Endothelial cell of umbilical vein (primary cell): ENCODE measurements around the gene RAC2. TPM values are rescaled to one million over a fixed set of nuclear protein-coding genes. Genes with fewer than 3 reads are reported as not detected.

ENCODE experiments used
- BruUV-seq: library from RNA; stranded (reverse); fragments of 400-500 nt; replicated peaks from 2 replicates; lab custom pipeline; 2021; lab: Mats Ljungman, UMichigan
- CTCF ChIA-PET: fragments of 300-600, 350-600 bp; sonication (Branson Sonifier 250); formaldehyde crosslinking; loops from one replicate; lab custom pipeline; 2021; ENCODE audit warnings: antibody characterized with exemption, inconsistent platforms; lab: Charles Lee
- POLR2A ChIA-PET: fragments of 300-600, 350-600 bp; sonication (Branson Sonifier 250); formaldehyde crosslinking; loops from one replicate; lab custom pipeline; 2021; ENCODE audit warnings: antibody characterized with exemption, inconsistent platforms; lab: Charles Lee
- DNase-seq: peaks from one replicate; pipeline ENCODE4 v3.0.0-alpha.2; 2011; ENCODE audit warnings: low read depth, low spot score
- FAIRE-seq: peaks from 2 replicates; lab custom pipeline; 2011; peaks lifted over from hg19 to GRCh38; lab: Jason Lieb, UNC
- H2AFZ ChIP-seq: 2 replicates; pipeline ENCODE4 v1.6.0; 2012; ENCODE audit warnings: low read depth, low read length, control low read depth, inconsistent platforms
- H3K27ac ChIP-seq: 2 replicates; pipeline ENCODE4 v1.5.1; 2011; ENCODE audit warnings: low read depth, mild to moderate bottlenecking, control low read depth, low read length, moderate library complexity; ENCODE audit not compliant: insufficient read depth
- H3K27me3 ChIP-seq, 2 experiments: 2 replicates each; pipeline versions ENCODE4 v1.6.0 to v1.6.1; 2011; ENCODE audit warnings: low read length in 2 of 2, mixed read lengths in 1 of 2; ENCODE audit not compliant: control insufficient read depth in 2 of 2, insufficient read depth in 2 of 2
- H3K36me3 ChIP-seq, 2 experiments: 2 replicates in 1 of 2; 3 replicates in 1 of 2; pipeline ENCODE4 v1.5.1; 2011; ENCODE audit warnings: low read length in 2 of 2, mild to moderate bottlenecking in 1 of 2, moderate library complexity in 1 of 2; ENCODE audit not compliant: control insufficient read depth in 2 of 2, insufficient read depth in 2 of 2; ENCODE audit errors: extremely low read depth in 1 of 2
- H3K4me1 ChIP-seq: 3 replicates; pipeline ENCODE4 v1.5.1; 2011; ENCODE audit warnings: mild to moderate bottlenecking, low read length; ENCODE audit not compliant: control insufficient read depth, insufficient read depth; ENCODE audit errors: extremely low read depth
- H3K4me2 ChIP-seq: 2 replicates; pipeline ENCODE4 v1.6.1; 2011; ENCODE audit warnings: low read length, control low read depth, mixed read lengths; ENCODE audit not compliant: insufficient read depth
- H3K4me3 ChIP-seq, 3 experiments: fragments of 200-600 bp in 1 of 3; sonication (generic), shearing (Covaris generic) in 1 of 3; replicated peaks in 1 of 3; 2 replicates each; pipeline ENCODE4 v1.5.1; 2011 to 2016; ENCODE audit warnings: control low read depth in 3 of 3, low read length in 3 of 3, mild to moderate bottlenecking in 2 of 3, inconsistent platforms in 1 of 3, low read depth in 1 of 3, moderate library complexity in 1 of 3; ENCODE audit not compliant: insufficient read depth in 1 of 3
- H3K79me2 ChIP-seq: 2 replicates; pipeline ENCODE4 v1.6.0; 2012; ENCODE audit warnings: low read length, inconsistent platforms; ENCODE audit not compliant: control insufficient read depth, insufficient read depth
- H3K9ac ChIP-seq: replicated peaks from 2 replicates; pipeline ENCODE3; 2011; ENCODE audit warnings: low read length, control low read depth; ENCODE audit not compliant: insufficient read depth; ENCODE audit errors: extremely low read depth
- H3K9me1 ChIP-seq: replicated peaks from 3 replicates; pipeline ENCODE4 v1.6.0; 2011; ENCODE audit warnings: mild to moderate bottlenecking, low read length; ENCODE audit not compliant: control insufficient read depth, insufficient read depth; ENCODE audit errors: extremely low read depth
- H3K9me3 ChIP-seq: replicated peaks from 2 replicates; pipeline ENCODE4 v1.5.1; 2012; ENCODE audit warnings: low read length, inconsistent platforms; ENCODE audit not compliant: control insufficient read depth, insufficient read depth
- H4K20me1 ChIP-seq: replicated peaks from 2 replicates; pipeline ENCODE3; 2011; ENCODE audit warnings: mild to moderate bottlenecking, low read length; ENCODE audit not compliant: control insufficient read depth, insufficient read depth; ENCODE audit errors: extremely low read depth
- CTCF ChIP-seq, 2 donors: IDR thresholded peaks; 1 replicate in 1 of 2; 2 replicates in 1 of 2; pipeline ENCODE4 v1.5.1; 2011; ENCODE audit warnings: low read length in 2 of 2, mild to moderate bottlenecking in 2 of 2, moderate library complexity in 2 of 2, control low read depth in 1 of 2, inconsistent platforms in 1 of 2, low read depth in 1 of 2; ENCODE audit not compliant: insufficient read depth in 1 of 2; ENCODE audit errors: extremely low read depth in 1 of 2
- EZH2 ChIP-seq: IDR thresholded peaks from 2 replicates; pipeline ENCODE4 v1.6.1; 2012; ENCODE audit warnings: borderline replicate concordance, low read depth, mild to moderate bottlenecking, moderate library complexity, low read length, inconsistent platforms; ENCODE audit not compliant: severe bottlenecking
- FOS ChIP-seq: IDR thresholded peaks from 2 replicates; pipeline ENCODE4 v1.6.1; 2011; ENCODE audit warnings: mild to moderate bottlenecking, low read length, moderate library complexity, borderline replicate concordance; ENCODE audit not compliant: insufficient read depth
- GATA2 ChIP-seq: IDR thresholded peaks from 2 replicates; pipeline ENCODE4 v1.7.0; 2011; ENCODE audit warnings: low read depth, mild to moderate bottlenecking, moderate library complexity, mixed read lengths, low read length; ENCODE audit not compliant: insufficient read length, insufficient read depth
- JUN ChIP-seq: IDR thresholded peaks from 2 replicates; pipeline ENCODE4 v1.6.1; 2011; ENCODE audit warnings: borderline replicate concordance, low read depth; ENCODE audit not compliant: insufficient read length, insufficient read depth
- MAX ChIP-seq: IDR thresholded peaks from 2 replicates; pipeline ENCODE4 v1.6.1; 2011; ENCODE audit not compliant: insufficient read depth, insufficient read length
- MYC ChIP-seq: IDR thresholded peaks from one replicate; pipeline ENCODE4 v1.6.1; 2011; ENCODE audit warnings: mild to moderate bottlenecking, low read depth, low read length
- POLR2A ChIP-seq: IDR thresholded peaks from 2 replicates; pipeline ENCODE4 v1.6.1; 2012; ENCODE audit warnings: low read depth, mild to moderate bottlenecking, control low read depth, low read length
- POLR2AphosphoS5 ChIP-seq: IDR thresholded peaks from 2 replicates; pipeline ENCODE4 v1.6.1; 2012; ENCODE audit warnings: low read depth, mild to moderate bottlenecking, control low read depth, low read length, moderate library complexity; ENCODE audit not compliant: insufficient read depth
- dilution Hi-C: fragments of 300-500 bp; cut with MboI; formaldehyde crosslinking; loops from one replicate; pipeline ENCODE4 v1.15.0; 2019; ENCODE audit warnings: low sequenced_read_pairs; ENCODE audit not compliant: extremely low pct_ligation_motif_present
- intact Hi-C: fragments of 100-400 bp; cut with micrococcal nuclease; formaldehyde crosslinking; loops from one replicate; pipeline ENCODE4 v1.10.0; 2022
- polyA plus RNA-seq, 4 experiments: library from polyadenylated mRNA; depleted of rRNA in 3 of 4; stranded (reverse) in 3 of 4; unstranded in 1 of 4; fragments of >200 nt; gene quantifications; 2 replicates each; pipeline versions ENCODE4 v1.2.1 to v1.2.3, GENCODE V29; 2011 to 2012; ENCODE audit warnings: missing spikeins in 1 of 4
- total RNA-seq: library from RNA; stranded (reverse); gene quantifications from 2 replicates; pipeline ENCODE4 v1.2.3, GENCODE V29; 2021

Gene RAC2
- total and polyA plus RNA-seq, 2 donors (not counting 3 experiments of a cell fraction or from before 2014, with no cell fraction given) = 122 to 181 TPM

- BruUV-seq = TSS peak; percentile 46
- Histone ChIP-seq H3K4me2 (peak within 1 kb of the TSS; percentile 54), H3K9me3 (no peaks in the 10 kb centered on the region), H3K79me2 (no peaks in the 10 kb centered on the region), H3K9me1 (no peaks in the 10 kb centered on the region), H3K36me3 (no peaks in the 10 kb centered on the region), H3K27me3 (no peaks in the 10 kb centered on the region), H3K27ac (peak within 1 kb of the TSS; percentile 80), H2AFZ (no peak within 1 kb of the TSS), H4K20me1 (no peaks in the 10 kb centered on the region), H3K4me1 (peaks cover 41% of the 10 kb centered on the region), H3K4me3 (peak within 1 kb of the TSS in 2 of 3 experiments; percentile 36 to 40), H3K9ac (peak within 1 kb of the TSS; percentile 66)
- dilution Hi-C loops = no loop called here
- ChIA-PET POLR2A (interaction anchor here (1.1 to 1.3 kb wide), 3 partner anchors 9 to 11 kb away, joined by 3 read pairs; no protein-coding TSS in a partner anchor), CTCF (interaction anchor here (0.8 to 5.1 kb wide), 7 partner anchors 10 to 23 kb away, joined by 3 to 48 read pairs (median 5); no protein-coding TSS in a partner anchor)
- intact Hi-C loops = loop anchor here (2.0 kb wide), 1 partner anchor 15 kb away; no protein-coding TSS in a partner anchor
- TF ChIP-seq CTCF (IDR thresholded peaks at IDR 0.05; ENCODE audit: extremely low read depth in 1 of 2, insufficient read depth in 1 of 2, low read depth in 1 of 2, low read length in 2 of 2) = no peak
- peak; percentile 2 for TF ChIP-seq GATA2
- TF ChIP-seq POLR2AphosphoS5 = no peak
- no peak for TF ChIP-seq JUN
- TF ChIP-seq EZH2 = no peak
- TF ChIP-seq POLR2A = peak; percentile 75
- TF ChIP-seq MYC = no peak
- no peak for TF ChIP-seq MAX
- TF ChIP-seq FOS = no peak
- DNase-seq (peak; percentile 57), FAIRE-seq (no peak)
Measured at GRCh38 chr22:37187891-37188761, 55.9 kb downstream of the RAC2 start, which contains the start of gene C1QTNF6. Gene C1QTNF6 (minus strand): TSS chr22:37188247. CDS start chr22:37188213, 34 bp downstream.
